ENCODE measurements around the gene NXT1.

DNA sequence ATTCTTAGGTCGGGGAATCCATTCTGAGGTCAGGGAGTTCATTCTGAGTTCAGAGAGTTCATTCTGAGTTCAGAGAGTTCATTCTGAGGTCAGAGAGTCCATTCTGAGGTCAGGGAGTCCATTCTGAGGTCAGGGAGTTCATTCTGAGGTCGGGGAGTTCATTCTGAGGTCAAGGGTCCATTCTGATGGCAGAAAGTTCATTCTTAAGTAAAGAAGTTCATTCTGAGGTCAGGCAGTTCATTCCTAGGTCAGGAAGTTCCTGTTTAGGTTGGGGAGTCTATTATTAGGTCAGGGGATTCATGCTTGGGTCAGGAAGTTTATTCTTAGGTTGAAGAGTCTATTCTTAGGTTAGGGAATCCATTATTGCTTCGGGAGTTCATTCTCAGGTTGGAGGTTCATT, 16.5 kb upstream of the NXT1 start:
- no peak for TF ChIP-seq EP300 (IDR thresholded peaks at IDR 0.05)
- TF ChIP-seq, protein P1, sequence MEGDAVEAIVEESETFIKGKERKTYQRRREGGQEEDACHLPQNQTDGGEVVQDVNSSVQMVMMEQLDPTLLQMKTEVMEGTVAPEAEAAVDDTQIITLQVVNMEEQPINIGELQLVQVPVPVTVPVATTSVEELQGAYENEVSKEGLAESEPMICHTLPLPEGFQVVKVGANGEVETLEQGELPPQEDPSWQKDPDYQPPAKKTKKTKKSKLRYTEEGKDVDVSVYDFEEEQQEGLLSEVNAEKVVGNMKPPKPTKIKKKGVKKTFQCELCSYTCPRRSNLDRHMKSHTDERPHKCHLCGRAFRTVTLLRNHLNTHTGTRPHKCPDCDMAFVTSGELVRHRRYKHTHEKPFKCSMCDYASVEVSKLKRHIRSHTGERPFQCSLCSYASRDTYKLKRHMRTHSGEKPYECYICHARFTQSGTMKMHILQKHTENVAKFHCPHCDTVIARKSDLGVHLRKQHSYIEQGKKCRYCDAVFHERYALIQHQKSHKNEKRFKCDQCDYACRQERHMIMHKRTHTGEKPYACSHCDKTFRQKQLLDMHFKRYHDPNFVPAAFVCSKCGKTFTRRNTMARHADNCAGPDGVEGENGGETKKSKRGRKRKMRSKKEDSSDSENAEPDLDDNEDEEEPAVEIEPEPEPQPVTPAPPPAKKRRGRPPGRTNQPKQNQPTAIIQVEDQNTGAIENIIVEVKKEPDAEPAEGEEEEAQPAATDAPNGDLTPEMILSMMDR (IDR thresholded peaks at IDR 0.05) = no peak
